IMR-90 (cell line): Measurements from ENCODE around the gene TRABD2A.

Experiments used
- FOS ChIP-seq: fragments of 150-350 bp; IDR thresholded peaks from 2 replicates; pipeline ENCODE4 v1.6.1; 2016; ENCODE audit warnings: low read depth, low read length
- MAFK ChIP-seq: IDR thresholded peaks from 2 replicates; pipeline ENCODE4 v1.6.1; 2012; ENCODE audit warnings: low read depth, low read length, improper control_type of control experiment
- POLR2A ChIP-seq: IDR thresholded peaks from 2 replicates; pipeline ENCODE4 v1.6.1; 2012; ENCODE audit warnings: mild to moderate bottlenecking, low read depth, low read length
- RAD21 ChIP-seq: IDR thresholded peaks from 2 replicates; pipeline ENCODE4 v1.6.1; 2012; ENCODE audit warnings: low read length, improper control_type of control experiment
- RFX5 ChIP-seq: IDR thresholded peaks from 2 replicates; pipeline ENCODE4 v1.8.0; 2012; ENCODE audit warnings: low read depth, mild to moderate bottlenecking, low read length, moderate library complexity
- SMC3 ChIP-seq: fragments of 150-350 bp; IDR thresholded peaks from 2 replicates; pipeline ENCODE4 v1.6.1; 2016; ENCODE audit warnings: low read depth, mild to moderate bottlenecking, antibody characterized with exemption, low read length, moderate library complexity
- TF ChIP-seq, protein P1 (sequence below): conservative IDR thresholded peaks from 2 replicates; pipeline ENCODE4 v1.5.1; 2012; ENCODE audit warnings: mild to moderate bottlenecking, low read depth, low read length, improper control_type of control experiment
- TF ChIP-seq, protein P2 (sequence below): fragments of 150-350 bp; IDR thresholded peaks from 2 replicates; pipeline ENCODE4 v1.6.1; 2016; ENCODE audit warnings: low read depth, mild to moderate bottlenecking, low read length, moderate library complexity, borderline replicate concordance

DNA sequence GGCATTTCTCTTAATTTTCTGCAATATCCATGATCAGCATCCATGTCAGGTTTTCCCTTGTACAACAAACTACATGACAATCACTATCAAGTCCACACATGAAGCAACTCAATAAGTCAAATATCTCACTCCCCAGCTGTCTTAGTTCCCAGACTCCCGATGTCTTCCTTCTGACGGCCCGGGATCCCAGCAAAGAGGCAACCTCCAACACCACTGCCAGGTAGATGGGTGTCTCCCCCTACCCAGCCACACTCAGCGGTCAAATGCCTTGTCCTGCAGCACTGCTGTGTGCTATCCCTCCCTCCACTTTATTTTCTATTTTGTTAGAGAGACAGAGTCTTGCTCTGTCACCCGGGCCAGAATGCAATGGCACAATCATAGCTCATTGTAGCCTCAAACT, 23.3 kb downstream of the TRABD2A start:
- TF ChIP-seq RFX5 (no peak), RAD21 (no peak), POLR2A (no peak), MAFK (no peak), SMC3 (no peak), FOS (no peak)
- TF ChIP-seq, protein P1, sequence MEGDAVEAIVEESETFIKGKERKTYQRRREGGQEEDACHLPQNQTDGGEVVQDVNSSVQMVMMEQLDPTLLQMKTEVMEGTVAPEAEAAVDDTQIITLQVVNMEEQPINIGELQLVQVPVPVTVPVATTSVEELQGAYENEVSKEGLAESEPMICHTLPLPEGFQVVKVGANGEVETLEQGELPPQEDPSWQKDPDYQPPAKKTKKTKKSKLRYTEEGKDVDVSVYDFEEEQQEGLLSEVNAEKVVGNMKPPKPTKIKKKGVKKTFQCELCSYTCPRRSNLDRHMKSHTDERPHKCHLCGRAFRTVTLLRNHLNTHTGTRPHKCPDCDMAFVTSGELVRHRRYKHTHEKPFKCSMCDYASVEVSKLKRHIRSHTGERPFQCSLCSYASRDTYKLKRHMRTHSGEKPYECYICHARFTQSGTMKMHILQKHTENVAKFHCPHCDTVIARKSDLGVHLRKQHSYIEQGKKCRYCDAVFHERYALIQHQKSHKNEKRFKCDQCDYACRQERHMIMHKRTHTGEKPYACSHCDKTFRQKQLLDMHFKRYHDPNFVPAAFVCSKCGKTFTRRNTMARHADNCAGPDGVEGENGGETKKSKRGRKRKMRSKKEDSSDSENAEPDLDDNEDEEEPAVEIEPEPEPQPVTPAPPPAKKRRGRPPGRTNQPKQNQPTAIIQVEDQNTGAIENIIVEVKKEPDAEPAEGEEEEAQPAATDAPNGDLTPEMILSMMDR: no peak
- TF ChIP-seq, protein P2, sequence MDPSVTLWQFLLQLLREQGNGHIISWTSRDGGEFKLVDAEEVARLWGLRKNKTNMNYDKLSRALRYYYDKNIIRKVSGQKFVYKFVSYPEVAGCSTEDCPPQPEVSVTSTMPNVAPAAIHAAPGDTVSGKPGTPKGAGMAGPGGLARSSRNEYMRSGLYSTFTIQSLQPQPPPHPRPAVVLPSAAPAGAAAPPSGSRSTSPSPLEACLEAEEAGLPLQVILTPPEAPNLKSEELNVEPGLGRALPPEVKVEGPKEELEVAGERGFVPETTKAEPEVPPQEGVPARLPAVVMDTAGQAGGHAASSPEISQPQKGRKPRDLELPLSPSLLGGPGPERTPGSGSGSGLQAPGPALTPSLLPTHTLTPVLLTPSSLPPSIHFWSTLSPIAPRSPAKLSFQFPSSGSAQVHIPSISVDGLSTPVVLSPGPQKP: no peak
